ENCODE results near the gene USP10.

The USP10 gene

DNA sequence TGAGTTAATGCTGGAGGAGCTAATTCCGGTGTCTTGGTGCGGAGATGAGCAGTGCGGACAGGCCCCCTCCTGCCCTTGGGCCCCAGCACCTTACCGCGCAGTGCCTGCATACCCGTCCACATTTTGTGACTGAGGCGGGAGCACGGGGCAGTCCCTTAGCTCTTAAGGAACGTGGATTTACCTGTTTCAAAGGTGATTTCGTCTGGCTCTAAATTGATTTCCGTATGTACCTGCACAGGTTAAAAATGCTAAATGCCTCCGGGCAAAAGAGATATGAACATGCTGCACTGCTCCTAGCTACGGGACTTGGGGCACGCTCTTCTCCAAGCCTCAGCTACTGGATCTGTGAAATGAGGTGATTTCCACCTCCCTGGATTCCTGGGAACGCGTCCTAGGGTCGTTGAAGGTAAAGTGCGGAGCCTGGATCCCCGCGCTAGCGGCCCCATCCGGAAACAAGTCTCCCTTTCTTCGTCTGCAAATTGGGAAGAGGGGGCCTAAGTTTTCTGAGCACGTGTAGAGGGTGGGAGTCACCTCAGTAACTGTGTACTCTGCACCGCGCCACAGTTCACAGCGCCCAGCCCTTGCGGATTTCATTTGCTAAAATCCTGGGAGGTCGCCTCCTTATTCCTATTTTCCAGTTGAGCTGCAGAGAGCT, 119.3 kb downstream of the USP10 start:
- Histone ChIP-seq H3K27me3 (ENCODE audit: control insufficient read depth, insufficient read depth, low read length) (peaks cover 33% of the 10 kb centered on the region), H3K4me3 (ENCODE audit: low read depth, low read length) (peak overlapping the region; percentile 63), H3K4me1 (ENCODE audit: control insufficient read depth, insufficient read depth, low read length) (peaks cover 3% of the 10 kb centered on the region; the same call in 1 of the 2 replicates), H3K9ac (ENCODE audit: low read depth, low read length) (no peak overlapping the region), H3K36me3 (ENCODE audit: control insufficient read depth, insufficient read depth, low read length) (no peaks in the 10 kb centered on the region), H3K9me3 (ENCODE audit: control insufficient read depth, insufficient read depth, low read length) (no peaks in the 10 kb centered on the region), H3K27ac (ENCODE audit: low read depth, low read length) (no peak overlapping the region)

DNA sequence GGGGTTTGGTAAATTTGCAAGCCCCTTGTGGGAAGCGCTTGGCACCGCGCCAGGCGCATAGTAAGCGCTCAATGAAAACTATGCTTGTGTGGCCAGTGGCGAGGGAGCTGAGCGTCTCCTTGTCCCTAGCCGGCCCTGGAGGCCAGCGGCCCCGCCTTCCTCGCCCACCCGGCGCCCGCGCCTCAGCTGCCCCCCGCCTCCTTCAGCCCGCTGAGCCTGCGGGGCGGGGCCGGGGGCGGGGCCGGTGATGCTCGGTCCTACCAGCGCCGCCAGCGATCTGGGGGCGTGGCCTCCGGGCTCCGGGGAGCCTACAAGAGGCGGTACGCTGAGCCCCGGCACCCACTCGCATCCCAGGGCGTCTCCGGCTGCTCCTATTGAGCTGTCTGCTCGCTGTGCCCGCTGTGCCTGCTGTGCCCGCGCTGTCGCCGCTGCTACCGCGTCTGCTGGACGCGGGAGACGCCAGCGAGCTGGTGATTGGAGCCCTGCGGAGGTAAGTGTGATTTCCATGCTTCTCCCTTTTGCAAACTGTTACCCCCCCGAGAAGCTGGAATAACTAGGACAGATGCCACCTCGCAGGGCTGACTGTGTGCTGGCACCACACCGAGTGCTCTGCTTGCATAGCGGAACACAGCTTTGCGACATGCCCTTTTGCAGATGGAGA, 120.0 kb downstream of the USP10 start, which contains the start of gene CRISPLD2:
Gene CRISPLD2, plus strand, starts transcription at position 342 of the 661 bp plus-strand sequence. CDS start 18,511 bp downstream, outside the sequence.
- Histone ChIP-seq H3K9ac (ENCODE audit: low read depth, low read length) (no peak within 1 kb of the TSS), H3K4me3 (ENCODE audit: low read depth, low read length) (peak within 1 kb of the TSS; percentile 63), H3K4me1 (ENCODE audit: control insufficient read depth, insufficient read depth, low read length) (peaks cover 3% of the 10 kb centered on the region; the same call in 1 of the 2 replicates)

DNA sequence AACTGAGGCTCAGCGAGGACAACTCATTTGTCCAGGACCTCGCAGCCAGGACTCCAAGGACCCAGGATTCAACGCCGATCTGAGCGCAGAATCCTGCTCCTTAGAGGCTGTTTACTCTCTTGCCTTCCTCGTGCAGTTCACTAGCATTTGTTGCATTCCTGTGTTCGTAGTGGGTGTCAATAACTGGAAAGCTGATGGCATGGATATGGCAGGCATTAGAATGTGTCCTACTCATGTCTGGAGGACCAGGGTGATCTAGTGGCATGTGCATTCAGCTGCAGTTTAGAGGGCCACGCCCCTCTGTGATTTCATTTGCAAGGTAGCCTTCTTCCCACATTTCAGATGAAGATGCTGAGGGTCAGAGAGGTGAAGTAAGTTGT, 120.5 kb downstream of the USP10 start:
- peaks cover 3% of the 10 kb centered on the region; the same call in 1 of the 2 replicates for H3K4me1 ChIP-seq (ENCODE audit: control insufficient read depth, insufficient read depth, low read length)
- H3K9ac ChIP-seq (ENCODE audit: low read depth, low read length): no peak overlapping the region
- no peaks in the 10 kb centered on the region for H3K9me3 ChIP-seq (ENCODE audit: control insufficient read depth, insufficient read depth, low read length)
- H3K4me3 ChIP-seq (ENCODE audit: low read depth, low read length): peak overlapping the region; percentile 63
- peaks cover 33% of the 10 kb centered on the region for H3K27me3 ChIP-seq (ENCODE audit: control insufficient read depth, insufficient read depth, low read length)
- no peaks in the 10 kb centered on the region for H3K36me3 ChIP-seq (ENCODE audit: control insufficient read depth, insufficient read depth, low read length)
- H3K27ac ChIP-seq (ENCODE audit: low read depth, low read length): no peak overlapping the region

More for the DNA sequence above, 120.0 kb downstream of the USP10 start, which contains the start of gene CRISPLD2:
- H3K9me3 ChIP-seq (ENCODE audit: control insufficient read depth, insufficient read depth, low read length): no peaks in the 10 kb centered on the region
- peaks cover 33% of the 10 kb centered on the region for H3K27me3 ChIP-seq (ENCODE audit: control insufficient read depth, insufficient read depth, low read length)
- no peaks in the 10 kb centered on the region for H3K36me3 ChIP-seq (ENCODE audit: control insufficient read depth, insufficient read depth, low read length)
- no peak within 1 kb of the TSS for H3K27ac ChIP-seq (ENCODE audit: low read depth, low read length)

DNA sequence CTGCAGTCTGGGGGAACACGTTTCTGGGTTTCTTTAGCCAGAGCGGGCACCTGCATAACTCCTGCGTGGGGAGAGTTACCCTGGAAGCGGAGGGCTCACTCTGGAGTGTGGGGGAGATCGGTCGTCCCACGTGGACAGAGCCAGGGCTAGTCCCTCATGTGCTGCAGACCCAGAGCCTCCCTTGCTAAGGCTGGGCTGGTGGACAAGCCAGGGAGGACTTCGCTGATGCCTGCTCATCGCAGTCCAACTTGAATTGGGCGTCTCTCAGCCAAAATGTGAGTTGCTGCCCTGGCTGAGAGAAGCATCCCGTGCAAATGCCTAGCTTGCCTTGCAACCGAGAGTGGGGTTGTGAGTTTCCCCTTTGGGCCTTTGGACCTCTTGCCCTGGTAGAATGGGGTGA, 121.0 kb downstream of the USP10 start:
- H3K9ac ChIP-seq (ENCODE audit: low read depth, low read length): no peak overlapping the region
- no peak overlapping the region for H3K4me3 ChIP-seq (ENCODE audit: low read depth, low read length)
- peaks cover 33% of the 10 kb centered on the region for H3K27me3 ChIP-seq (ENCODE audit: control insufficient read depth, insufficient read depth, low read length)
- H3K9me3 ChIP-seq (ENCODE audit: control insufficient read depth, insufficient read depth, low read length): no peaks in the 10 kb centered on the region
- no peak overlapping the region for H3K27ac ChIP-seq (ENCODE audit: low read depth, low read length)
- H3K4me1 ChIP-seq (ENCODE audit: control insufficient read depth, insufficient read depth, low read length): peaks cover 3% of the 10 kb centered on the region; the same call in 1 of the 2 replicates
- no peaks in the 10 kb centered on the region for H3K36me3 ChIP-seq (ENCODE audit: control insufficient read depth, insufficient read depth, low read length)

DNA sequence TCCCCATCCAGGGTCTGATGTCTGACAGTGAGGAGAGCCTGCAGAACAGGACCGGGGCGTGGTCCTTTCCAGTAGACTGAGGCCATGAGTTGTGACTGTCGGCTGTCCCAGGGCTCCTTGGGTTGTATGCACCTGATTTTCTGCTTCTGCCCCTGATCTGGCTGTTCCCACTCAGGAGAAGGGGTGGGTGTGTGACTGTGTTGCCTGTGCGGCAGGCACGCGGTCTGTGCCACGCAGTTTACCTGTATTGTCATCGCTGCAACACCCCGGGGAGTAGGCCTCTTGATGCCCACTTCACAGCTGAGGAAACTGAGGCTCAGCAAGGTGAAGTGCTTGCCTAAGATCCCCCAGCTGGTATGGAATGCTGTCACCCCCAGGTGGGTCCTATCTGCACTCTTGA, 121.4 kb downstream of the USP10 start:
- no peak overlapping the region for H3K27ac ChIP-seq (ENCODE audit: low read depth, low read length)
- no peaks in the 10 kb centered on the region for H3K36me3 ChIP-seq (ENCODE audit: control insufficient read depth, insufficient read depth, low read length)
- peaks cover 3% of the 10 kb centered on the region; the same call in 1 of the 2 replicates for H3K4me1 ChIP-seq (ENCODE audit: control insufficient read depth, insufficient read depth, low read length)
- H3K4me3 ChIP-seq (ENCODE audit: low read depth, low read length): no peak overlapping the region
- H3K9me3 ChIP-seq (ENCODE audit: control insufficient read depth, insufficient read depth, low read length): no peaks in the 10 kb centered on the region
- no peak overlapping the region for H3K9ac ChIP-seq (ENCODE audit: low read depth, low read length)
- H3K27me3 ChIP-seq (ENCODE audit: control insufficient read depth, insufficient read depth, low read length): peaks cover 33% of the 10 kb centered on the region

DNA sequence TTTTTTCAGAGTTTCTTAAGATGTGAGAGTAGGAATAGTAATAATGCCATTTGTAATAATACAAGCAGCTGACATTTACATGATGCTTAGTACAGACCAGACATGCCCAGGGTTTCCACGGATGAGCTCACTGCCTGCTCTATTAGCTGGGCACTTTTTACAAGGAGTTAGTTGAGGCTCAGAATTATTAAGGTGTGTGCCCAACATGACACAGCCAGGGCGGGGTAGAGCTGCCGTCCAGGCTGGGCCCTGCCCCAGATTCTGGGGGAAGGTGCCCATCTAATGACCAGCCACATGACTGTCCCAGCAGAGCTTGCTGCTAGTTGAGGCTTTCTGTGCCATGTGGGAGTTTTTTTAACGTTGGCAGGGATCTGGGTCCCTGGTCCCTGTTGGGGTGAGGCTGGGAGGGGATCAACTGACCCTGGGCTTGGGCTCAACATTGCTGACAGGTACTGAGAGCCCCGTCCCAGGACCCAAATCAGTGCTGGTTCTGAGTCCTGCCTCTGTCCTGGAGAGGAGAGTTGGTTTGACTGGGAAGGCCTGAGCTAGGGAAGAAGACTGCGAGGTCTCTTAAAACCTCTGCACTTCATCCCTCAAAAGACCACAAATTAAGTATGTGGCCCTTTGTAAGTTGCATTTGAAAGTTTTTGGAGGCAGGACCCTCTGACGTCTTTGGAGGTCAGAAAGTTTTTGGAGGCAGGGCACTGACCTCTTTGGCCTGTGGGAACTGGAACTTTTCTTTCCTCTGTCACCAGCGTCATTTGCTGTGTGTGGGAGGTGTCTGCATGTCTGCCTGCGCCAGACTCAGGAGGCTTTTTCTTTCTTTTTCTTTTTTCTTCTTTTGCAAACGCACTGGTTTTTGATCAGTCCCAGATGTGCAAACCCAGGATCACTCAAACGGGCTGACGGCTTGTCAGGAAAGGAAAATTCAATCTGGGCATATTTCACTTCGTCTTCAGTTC, 122.2 kb downstream of the USP10 start:
- Histone ChIP-seq H3K27ac (ENCODE audit: low read depth, low read length) (no peak overlapping the region), H3K36me3 (ENCODE audit: control insufficient read depth, insufficient read depth, low read length) (no peaks in the 10 kb centered on the region), H3K9me3 (ENCODE audit: control insufficient read depth, insufficient read depth, low read length) (no peaks in the 10 kb centered on the region), H3K27me3 (ENCODE audit: control insufficient read depth, insufficient read depth, low read length) (peaks cover 33% of the 10 kb centered on the region), H3K4me1 (ENCODE audit: control insufficient read depth, insufficient read depth, low read length) (peaks cover 3% of the 10 kb centered on the region; the same call in 1 of the 2 replicates), H3K4me3 (ENCODE audit: low read depth, low read length) (no peak overlapping the region), H3K9ac (ENCODE audit: low read depth, low read length) (no peak overlapping the region)

DNA sequence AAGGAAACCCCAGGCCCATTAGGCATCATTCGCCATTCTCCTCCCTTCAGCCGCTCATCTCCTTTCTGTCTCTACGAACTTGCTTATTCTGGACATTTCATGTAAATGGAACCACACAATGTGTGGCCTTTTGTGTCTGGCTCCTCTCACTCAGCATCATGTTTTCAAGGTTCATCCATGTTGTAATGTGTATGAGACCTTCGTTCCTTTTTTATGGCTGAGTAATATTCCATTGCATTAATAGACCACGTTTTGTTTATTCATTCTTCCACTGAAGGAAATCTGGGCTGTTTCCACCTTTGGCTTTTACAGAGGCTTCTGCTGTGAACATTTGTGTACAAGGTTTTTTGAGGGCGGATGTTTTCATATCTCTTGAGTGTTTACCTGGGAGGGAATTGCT, 123.2 kb downstream of the USP10 start:
- H3K4me3 ChIP-seq (ENCODE audit: low read depth, low read length): no peak overlapping the region
- no peak overlapping the region for H3K27ac ChIP-seq (ENCODE audit: low read depth, low read length)

DNA sequence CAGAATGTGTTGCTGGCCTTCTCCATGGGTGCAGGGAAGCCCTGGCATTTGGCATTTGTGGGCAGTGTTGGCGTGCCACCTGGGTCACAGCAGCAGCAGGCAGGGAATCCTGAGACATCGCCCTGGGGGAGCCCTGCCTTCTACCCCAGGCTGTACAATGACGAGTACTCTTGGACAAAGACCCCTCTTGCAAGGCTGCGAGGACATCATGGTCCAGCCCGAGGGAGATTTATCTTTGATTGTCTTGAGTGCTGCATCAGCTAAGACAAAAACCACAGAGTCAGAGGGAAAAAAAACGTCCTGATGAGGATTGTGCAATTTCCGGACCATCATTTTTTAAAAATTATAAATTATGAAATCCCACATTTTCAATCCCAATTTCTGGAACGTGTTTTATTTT, 123.7 kb downstream of the USP10 start:
- Histone ChIP-seq H3K27me3 (ENCODE audit: control insufficient read depth, insufficient read depth, low read length) (peaks cover 32% of the 10 kb centered on the region), H3K27ac (ENCODE audit: low read depth, low read length) (no peak overlapping the region), H3K36me3 (ENCODE audit: control insufficient read depth, insufficient read depth, low read length) (no peaks in the 10 kb centered on the region), H3K4me3 (ENCODE audit: low read depth, low read length) (no peak overlapping the region), H3K4me1 (ENCODE audit: control insufficient read depth, insufficient read depth, low read length) (peaks cover 3% of the 10 kb centered on the region; the same call in 1 of the 2 replicates), H3K9me3 (ENCODE audit: control insufficient read depth, insufficient read depth, low read length) (no peaks in the 10 kb centered on the region), H3K9ac (ENCODE audit: low read depth, low read length) (no peak overlapping the region)

More for the DNA sequence above, 123.2 kb downstream of the USP10 start:
- Histone ChIP-seq H3K4me1 (ENCODE audit: control insufficient read depth, insufficient read depth, low read length) (peaks cover 3% of the 10 kb centered on the region; the same call in 1 of the 2 replicates), H3K9ac (ENCODE audit: low read depth, low read length) (no peak overlapping the region), H3K9me3 (ENCODE audit: control insufficient read depth, insufficient read depth, low read length) (no peaks in the 10 kb centered on the region), H3K27me3 (ENCODE audit: control insufficient read depth, insufficient read depth, low read length) (peaks cover 33% of the 10 kb centered on the region), H3K36me3 (ENCODE audit: control insufficient read depth, insufficient read depth, low read length) (no peaks in the 10 kb centered on the region)

DNA sequence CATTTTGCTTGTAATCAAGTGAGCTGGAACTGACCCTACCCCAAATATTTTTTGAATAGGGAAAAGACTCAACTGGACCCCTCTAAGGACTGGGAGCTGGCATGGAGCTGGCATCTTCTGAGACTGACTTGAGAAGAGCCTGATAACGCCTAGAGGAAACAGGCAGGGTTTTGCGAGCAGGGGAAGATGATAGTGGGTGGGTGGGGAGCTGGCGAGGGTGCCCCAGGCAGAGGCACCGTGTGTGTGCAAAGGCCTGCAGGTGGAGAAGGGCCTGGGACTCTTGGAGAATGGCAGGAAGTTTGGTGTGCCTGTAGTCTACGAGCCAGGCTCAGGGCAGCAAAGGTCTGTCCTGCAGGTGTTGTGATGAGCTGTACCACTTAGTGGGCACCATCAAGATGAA, 124.1 kb downstream of the USP10 start:
- no peak overlapping the region for H3K9ac ChIP-seq (ENCODE audit: low read depth, low read length)
- H3K27ac ChIP-seq (ENCODE audit: low read depth, low read length): no peak overlapping the region
- H3K4me1 ChIP-seq (ENCODE audit: control insufficient read depth, insufficient read depth, low read length): peaks cover 3% of the 10 kb centered on the region; the same call in 1 of the 2 replicates
- H3K36me3 ChIP-seq (ENCODE audit: control insufficient read depth, insufficient read depth, low read length): no peaks in the 10 kb centered on the region
- no peak overlapping the region for H3K4me3 ChIP-seq (ENCODE audit: low read depth, low read length)
- H3K27me3 ChIP-seq (ENCODE audit: control insufficient read depth, insufficient read depth, low read length): peaks cover 28% of the 10 kb centered on the region
- no peaks in the 10 kb centered on the region for H3K9me3 ChIP-seq (ENCODE audit: control insufficient read depth, insufficient read depth, low read length)

DNA sequence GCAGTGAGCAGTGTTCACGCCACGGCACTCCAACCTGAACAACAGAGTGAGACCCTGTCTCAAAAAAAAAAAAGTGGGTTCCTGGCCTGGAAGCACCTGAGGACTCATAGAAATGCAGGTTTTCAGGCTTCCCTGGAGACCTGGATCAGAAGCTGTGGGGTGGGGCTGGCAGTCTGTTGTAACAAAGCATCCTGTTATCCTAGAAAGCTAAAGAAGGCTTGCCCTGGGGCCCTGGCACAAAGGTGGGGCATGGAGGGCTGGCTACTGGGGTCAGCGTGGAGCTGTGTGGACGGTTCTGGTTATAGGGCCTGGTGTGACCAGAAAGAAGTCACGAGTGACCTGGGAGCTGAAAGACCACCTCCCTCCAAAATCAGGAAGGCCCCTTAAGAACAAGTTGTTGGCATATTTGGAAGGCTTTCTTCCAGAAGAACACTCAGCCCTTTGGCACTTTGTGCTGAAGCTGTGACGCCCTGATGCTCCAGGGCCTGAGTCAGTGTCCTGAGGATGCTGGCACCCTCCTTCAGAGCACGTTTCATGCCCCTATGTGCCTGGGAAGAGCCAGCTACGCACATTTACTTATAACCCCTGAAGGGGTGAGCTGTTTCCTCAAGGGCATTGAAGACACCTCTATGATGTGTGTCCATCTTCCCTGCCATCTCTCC, 126.2 kb downstream of the USP10 start:
- H3K4me3 ChIP-seq (ENCODE audit: low read depth, low read length): no peak overlapping the region
- peaks cover 9% of the 10 kb centered on the region for H3K27me3 ChIP-seq (ENCODE audit: control insufficient read depth, insufficient read depth, low read length)
- no peak overlapping the region for H3K9ac ChIP-seq (ENCODE audit: low read depth, low read length)
- no peaks in the 10 kb centered on the region for H3K9me3 ChIP-seq (ENCODE audit: control insufficient read depth, insufficient read depth, low read length)
- H3K27ac ChIP-seq (ENCODE audit: low read depth, low read length): no peak overlapping the region
- no peaks in the 10 kb centered on the region for H3K4me1 ChIP-seq (ENCODE audit: control insufficient read depth, insufficient read depth, low read length)
- no peaks in the 10 kb centered on the region for H3K36me3 ChIP-seq (ENCODE audit: control insufficient read depth, insufficient read depth, low read length)
